Embryonic facial prominence (tissue), 1 donor: ENCODE results near the gene ELFN2.
"Not testable (repeated sequence)": the region's sequence is repeated elsewhere in the genome, so short reads cannot be mapped to it uniquely, and the experiment has no call there.

Source experiments
- DNase-seq: peaks from one replicate; pipeline ENCODE4 v3.0.0-alpha.2; 2016; ENCODE audit errors: extremely low spot score

ELFN2 gene

GRCh38 chr22:37427135-37427710 lies at the start of gene ELFN2:
TSS of gene ELFN2 (minus strand) at chr22:37427479. CDS start at chr22:37375534, 51,945 bp downstream.
- no peak for DNase-seq

- DNase-seq: no peak
Measured at GRCh38 chr22:37476389-37477329, 49.4 kb upstream of the ELFN2 start.

GRCh38 chr22:37474447-37475090 lies 47.3 kb upstream of the ELFN2 start:
- DNase-seq: no peak

GRCh38 chr22:37473437-37473946 lies 46.2 kb upstream of the ELFN2 start:
- no peak for DNase-seq

- DNase-seq: no peak
Measured at GRCh38 chr22:37472418-37473006, 45.2 kb upstream of the ELFN2 start.

- DNase-seq: no peak
Measured at GRCh38 chr22:37471727-37472417, 44.6 kb upstream of the ELFN2 start.

GRCh38 chr22:37470087-37470445 lies 42.8 kb upstream of the ELFN2 start:
- DNase-seq: no peak

- no peak for DNase-seq
Measured at GRCh38 chr22:37469416-37470086, 42.3 kb upstream of the ELFN2 start.

GRCh38 chr22:37468201-37468695 lies 41.0 kb upstream of the ELFN2 start:
- not testable (repeated sequence) for DNase-seq

- DNase-seq: no peak
Measured at GRCh38 chr22:37467391-37467955, 40.2 kb upstream of the ELFN2 start.

GRCh38 chr22:37464181-37464580 lies 36.9 kb upstream of the ELFN2 start:
- DNase-seq: no peak

GRCh38 chr22:37462983-37463382 lies 35.7 kb upstream of the ELFN2 start:
- DNase-seq: no peak

GRCh38 chr22:37462436-37462835 lies 35.2 kb upstream of the ELFN2 start:
- no peak for DNase-seq

GRCh38 chr22:37461961-37462360 lies 34.7 kb upstream of the ELFN2 start:
- no peak for DNase-seq

GRCh38 chr22:37460684-37461083 lies 33.4 kb upstream of the ELFN2 start:
- no peak for DNase-seq

- DNase-seq: no peak
Measured at GRCh38 chr22:37459206-37459605, 31.9 kb upstream of the ELFN2 start.

- no peak for DNase-seq
Measured at GRCh38 chr22:37457093-37457893, 30.0 kb upstream of the ELFN2 start.

- no peak for DNase-seq
Measured at GRCh38 chr22:37456346-37456745, 29.1 kb upstream of the ELFN2 start.

GRCh38 chr22:37455896-37456295 lies 28.6 kb upstream of the ELFN2 start:
- no peak for DNase-seq
